HG03139 (cell line): Measurements from ENCODE around the gene RTN4IP1.
"Not testable (repeated sequence)": the region's sequence is repeated elsewhere in the genome, so short reads cannot be mapped to it uniquely, and the experiment has no call there.

Experiments used
- ATAC-seq: cut with Tn5 transposase; IDR thresholded peaks from one replicate; pipeline ENCODE4 v1.9.1; 2021; ENCODE audit not compliant: unreplicated experiment

RTN4IP1 gene

GRCh38 chr6:106586815-106587415, 42.4 kb downstream of the RTN4IP1 start:
- ATAC-seq, result no peak

DNA sequence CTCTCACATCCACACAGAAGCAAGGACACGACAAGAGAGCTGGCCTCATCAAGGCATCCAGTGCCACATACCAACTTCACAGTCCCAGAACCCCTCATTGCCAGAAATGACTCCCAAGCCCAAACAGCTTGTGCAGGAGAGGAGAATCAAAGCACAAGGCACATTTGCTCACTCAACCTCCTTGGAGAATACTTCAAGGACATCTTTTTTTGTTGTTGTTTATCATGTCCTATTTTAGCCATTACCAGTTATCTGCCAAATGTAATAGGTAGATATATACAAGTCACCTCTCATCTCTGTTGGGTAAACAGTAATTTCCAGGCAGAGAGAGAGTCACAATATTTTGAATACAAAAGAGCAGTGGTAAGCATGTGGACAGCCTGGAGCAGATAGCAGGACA, 47.8 kb downstream of the RTN4IP1 start:
- no peak for ATAC-seq

DNA sequence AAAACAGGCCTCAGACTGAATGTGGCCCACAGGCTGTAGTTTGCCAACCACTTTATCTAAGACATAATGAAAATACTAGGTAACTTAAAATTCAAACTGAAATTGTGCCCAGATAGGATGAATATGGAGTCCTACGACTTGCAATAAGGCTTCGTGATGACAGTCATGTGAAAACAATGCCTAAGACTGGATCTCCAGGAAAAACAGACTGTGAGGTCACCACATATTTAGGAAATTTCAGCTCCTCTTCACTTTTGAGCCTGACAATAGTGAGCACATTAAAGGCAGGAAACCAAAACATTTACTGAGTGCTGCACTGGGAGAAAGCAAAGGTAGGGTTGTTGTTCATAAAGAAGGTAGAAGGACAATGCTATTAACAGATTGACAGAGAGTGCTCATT, 50.0 kb downstream of the RTN4IP1 start:
- no peak for ATAC-seq

DNA sequence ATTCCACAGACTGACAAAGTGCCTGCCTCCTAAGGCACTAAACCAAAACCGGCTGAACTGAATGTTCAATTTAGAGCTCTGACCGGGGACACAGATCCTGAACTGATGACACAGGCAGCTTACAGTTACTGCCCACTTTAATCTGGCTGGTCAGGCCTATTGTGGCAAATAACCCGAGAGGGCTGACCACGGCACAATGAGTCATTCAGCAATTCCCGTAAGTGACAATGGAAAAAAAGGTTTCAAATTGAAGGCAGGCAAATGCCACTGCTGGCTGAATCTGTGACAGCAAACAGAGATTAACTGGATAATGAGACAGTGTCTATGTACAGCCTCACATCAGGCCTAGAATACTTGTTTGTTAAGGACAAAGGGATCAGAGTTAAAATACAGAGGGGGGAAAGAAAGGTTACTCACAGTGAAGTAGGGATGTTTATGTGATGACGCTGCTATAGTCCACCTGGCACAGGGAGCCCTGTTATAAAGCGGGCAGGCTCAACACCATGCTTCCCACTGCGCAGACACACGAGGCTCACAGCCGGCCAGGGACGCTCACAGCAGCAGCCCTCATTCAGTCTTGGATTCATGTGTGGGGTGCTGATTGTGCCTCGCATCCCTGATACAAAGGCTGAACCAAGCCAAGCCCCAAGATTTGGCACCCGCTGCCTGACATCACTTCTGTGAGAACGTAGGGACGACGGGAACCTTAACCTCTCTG, 54.4 kb downstream of the RTN4IP1 start:
- no peak for ATAC-seq

DNA sequence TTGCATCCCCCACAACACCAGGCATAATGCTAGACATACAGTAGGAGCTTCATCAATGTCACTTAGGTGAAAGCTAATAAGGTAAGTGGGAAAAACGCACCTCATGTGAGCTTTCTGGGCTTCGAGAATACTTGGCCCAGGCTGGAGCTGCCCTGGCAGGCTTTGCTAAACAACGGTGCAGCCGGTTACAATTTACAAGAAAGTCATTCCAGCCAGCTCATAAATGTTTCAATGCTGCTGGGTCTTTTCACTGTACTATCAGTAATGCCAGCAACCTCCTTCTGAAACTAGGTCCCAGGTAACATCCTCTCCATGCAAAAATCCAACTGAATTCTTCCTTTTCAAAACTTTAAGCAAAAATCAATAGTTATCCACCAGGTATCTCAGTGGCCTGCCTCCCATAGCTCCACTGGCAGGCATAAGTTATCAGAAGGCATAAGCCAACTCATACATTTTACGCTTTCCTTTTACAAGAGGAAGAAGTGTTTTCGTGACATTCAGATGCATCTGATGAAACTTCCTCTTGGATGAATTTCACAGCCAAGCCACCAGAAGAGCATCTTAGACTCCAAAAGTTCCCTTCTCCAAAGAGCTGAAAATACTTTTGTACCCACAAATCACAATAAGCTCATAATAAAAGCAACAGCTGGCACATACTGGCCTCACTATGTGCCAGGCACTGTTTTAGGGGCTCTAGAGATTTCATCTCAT, 56.3 kb downstream of the RTN4IP1 start:
- ATAC-seq, result no peak

DNA sequence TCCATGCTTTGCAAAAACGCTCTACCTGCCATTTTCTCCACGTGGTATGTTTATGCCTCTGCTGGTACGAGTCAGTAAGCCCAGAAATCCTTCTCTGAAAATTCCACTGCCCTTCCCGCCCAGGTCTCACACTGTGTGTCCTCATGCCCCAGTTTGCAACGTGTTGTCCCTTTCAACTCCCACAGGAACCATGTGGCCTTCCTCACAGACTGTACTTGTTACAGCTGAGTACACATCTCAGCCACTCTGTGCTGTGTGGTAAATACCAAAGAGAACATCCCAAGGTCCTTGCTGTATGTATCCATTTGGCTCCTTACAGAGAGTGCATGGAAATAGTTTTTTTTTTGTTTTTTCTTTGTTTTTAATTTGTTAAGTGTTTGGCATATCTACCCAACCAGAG, 56.9 kb downstream of the RTN4IP1 start:
- ATAC-seq, result no peak

DNA sequence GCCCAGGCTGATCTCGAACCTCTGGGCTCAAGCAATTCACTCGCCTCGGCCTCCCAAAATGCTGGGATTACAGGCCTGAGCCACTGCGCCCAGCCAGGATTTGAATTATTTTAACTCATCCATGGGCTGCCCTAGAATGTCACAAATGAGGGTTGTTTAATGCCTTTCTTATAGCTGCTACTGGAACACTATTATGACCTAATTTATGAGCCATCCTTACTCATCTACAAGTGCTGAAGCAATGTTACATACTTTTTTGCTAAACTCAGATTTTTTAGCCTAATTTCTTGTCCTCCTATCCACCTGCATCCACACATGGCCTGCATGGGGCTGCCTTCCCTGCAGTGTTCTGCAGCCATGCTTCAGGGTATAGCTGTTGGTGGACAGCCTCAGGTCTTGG, 59.9 kb downstream of the RTN4IP1 start:
- no peak for ATAC-seq

- ATAC-seq, result no peak
Measured at GRCh38 chr6:106568530-106568929, 60.8 kb downstream of the RTN4IP1 start.

GRCh38 chr6:106564476-106564875, 64.8 kb downstream of the RTN4IP1 start:
- ATAC-seq, result no peak

DNA sequence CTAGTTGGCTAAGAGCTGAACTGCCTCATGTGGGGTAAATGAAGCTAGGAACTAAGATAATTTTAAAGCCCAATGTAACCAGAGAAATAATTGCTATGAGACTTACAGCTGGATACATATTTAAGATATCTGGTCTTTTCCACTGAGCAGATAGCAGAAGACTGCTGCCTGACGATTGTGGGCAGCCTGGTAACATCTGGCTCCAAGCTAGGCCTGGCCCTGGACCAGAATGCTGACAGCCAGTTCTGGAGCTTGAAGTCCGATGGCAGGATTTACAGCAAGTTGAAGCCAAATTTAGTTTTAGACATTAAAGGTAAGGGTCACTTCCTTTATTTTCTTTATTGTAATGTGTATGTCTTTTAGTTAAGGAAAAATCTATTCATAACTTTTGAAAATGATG, 65.7 kb downstream of the RTN4IP1 start:
- no peak for ATAC-seq

- ATAC-seq, result no peak
Measured at GRCh38 chr6:106561686-106562405, 67.5 kb downstream of the RTN4IP1 start.

DNA sequence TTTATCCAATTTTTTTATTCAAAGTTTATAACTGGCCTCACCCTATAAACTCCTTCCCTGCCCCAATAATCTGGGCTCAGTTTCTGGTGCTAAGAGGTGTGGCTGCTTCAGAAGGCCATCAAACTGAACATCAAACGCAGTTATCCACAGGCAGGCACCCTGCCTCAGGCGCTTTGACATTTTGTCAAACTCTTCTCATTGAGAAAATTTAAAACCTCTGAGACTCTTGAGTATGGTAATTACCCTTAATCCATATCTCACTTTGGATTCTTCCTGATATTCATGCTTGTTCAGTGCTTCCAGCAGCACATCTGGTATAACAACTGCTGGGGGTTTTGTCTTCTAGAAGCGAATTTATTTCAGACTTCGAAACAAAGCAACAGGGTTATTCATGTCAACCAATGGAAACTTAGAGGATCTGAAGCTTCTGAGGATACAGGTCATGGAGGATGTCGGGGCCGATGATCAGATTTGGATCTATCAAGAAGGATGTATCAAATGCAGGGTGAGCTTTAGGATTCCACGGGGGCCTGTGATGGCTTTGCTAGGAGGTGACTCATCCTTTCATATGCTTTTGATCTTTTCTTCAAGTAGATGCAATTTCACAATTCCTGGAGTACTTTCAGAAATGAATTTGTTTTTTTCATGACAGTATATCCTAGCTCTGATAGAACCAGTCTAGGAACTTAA, 68.2 kb downstream of the RTN4IP1 start:
- no peak for ATAC-seq

DNA sequence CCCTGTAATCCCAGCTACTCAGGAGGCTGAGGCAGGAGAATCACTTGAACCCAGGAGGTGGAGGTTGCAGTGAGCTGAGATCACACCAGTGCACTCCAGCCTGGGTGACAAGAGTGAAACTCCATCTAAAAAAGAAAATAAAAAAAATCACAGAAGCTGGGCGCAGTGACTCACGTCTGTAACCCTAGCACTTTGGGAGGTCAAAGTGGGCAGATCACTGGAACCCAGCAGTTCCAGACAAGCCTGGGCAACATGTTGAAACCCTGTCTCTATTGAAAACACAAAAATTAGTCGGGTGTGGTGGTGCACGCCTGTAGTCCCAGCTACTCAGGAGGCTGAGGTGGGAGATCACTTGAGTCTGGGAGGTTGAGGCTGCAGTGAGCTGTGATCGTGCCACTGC, 69.6 kb downstream of the RTN4IP1 start:
- not testable (repeated sequence) for ATAC-seq

GRCh38 chr6:106558364-106558763, 70.9 kb downstream of the RTN4IP1 start:
- no peak for ATAC-seq

DNA sequence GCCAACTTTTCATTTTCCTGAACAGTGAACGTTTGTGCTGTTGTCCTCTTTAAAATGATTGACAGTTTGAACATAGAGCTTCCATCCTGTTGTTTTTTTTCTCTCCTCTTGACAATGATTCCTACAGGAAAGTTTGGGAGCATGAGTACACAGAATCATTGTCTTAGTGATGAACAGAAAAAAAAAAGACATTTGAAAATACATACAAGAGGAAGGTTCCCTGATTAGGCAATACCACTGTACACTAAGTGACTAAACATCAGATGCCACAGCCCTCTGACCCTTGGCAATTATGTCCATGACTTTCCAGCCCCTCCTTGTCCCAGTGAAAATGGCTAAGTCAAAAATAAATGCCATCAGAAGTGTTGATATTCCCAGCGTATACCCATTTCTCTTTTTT, 71.5 kb downstream of the RTN4IP1 start:
- ATAC-seq, result no peak

DNA sequence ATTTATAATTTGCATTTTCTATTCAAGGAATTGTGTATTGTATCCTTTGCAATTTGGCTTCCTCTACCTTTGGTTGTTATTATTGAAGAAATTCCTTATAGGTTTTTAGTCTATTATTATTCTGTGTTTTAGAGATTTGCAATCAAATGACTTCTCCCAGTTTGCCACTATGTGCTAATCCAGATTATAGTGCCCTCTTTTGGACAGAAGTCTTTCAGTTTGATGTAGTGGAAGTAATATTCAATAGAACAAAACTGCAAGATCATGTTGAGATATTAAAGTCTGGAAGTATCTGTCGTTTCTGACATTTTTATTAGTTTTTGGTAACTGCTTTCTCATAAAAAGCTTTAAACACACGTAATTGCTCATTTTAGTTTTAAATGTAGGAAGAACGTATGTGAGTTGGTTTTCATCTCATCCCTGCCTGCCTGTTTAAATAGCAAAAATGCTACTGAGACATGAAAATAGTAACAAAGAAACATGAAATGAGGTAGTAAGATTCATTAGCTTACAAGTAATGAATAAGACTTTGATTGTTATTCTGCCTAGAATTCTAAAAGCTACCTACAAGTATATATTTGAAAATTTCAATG, 72.8 kb downstream of the RTN4IP1 start:
- ATAC-seq, result no peak

- ATAC-seq, result no peak
Measured at GRCh38 chr6:106555767-106556166, 73.5 kb downstream of the RTN4IP1 start.

GRCh38 chr6:106553440-106553839, 75.9 kb downstream of the RTN4IP1 start:
- ATAC-seq, result no peak

GRCh38 chr6:106551155-106551554, 78.1 kb downstream of the RTN4IP1 start:
- no peak for ATAC-seq

GRCh38 chr6:106549521-106549920, 79.8 kb downstream of the RTN4IP1 start:
- ATAC-seq, result no peak
